GM18505 (cell line): ENCODE data around the gene SH3GL2.

Source experiments
- ATAC-seq: cut with Tn5 transposase; IDR thresholded peaks from one replicate; pipeline ENCODE4 v1.9.1; 2021; ENCODE audit not compliant: unreplicated experiment
- POLR2A ChIP-seq: IDR thresholded peaks from 4 replicates; pipeline ENCODE4 v1.6.1; 2011; ENCODE audit warnings: borderline replicate concordance; ENCODE audit not compliant: insufficient read depth, insufficient read length; ENCODE audit errors: extremely low read depth

Gene SH3GL2

GRCh38 chr9:17725399-17726010 is 146.6 kb downstream of the SH3GL2 start:
- no peak for TF ChIP-seq POLR2A
- ATAC-seq = no peak

- TF ChIP-seq POLR2A = no peak
- ATAC-seq = no peak
These were observed 147.4 kb downstream of the SH3GL2 start for GRCh38 chr9:17726298-17726697.

GRCh38 chr9:17730899-17731298 is 152.0 kb downstream of the SH3GL2 start:
- no peak for TF ChIP-seq POLR2A
- ATAC-seq = no peak

- no peak for TF ChIP-seq POLR2A
- ATAC-seq = no peak
These were observed 152.4 kb downstream of the SH3GL2 start for GRCh38 chr9:17731308-17731707.

- TF ChIP-seq POLR2A = no peak
- no peak for ATAC-seq
These were observed 155.8 kb downstream of the SH3GL2 start for GRCh38 chr9:17734674-17735073.

GRCh38 chr9:17735859-17736258 is 157.0 kb downstream of the SH3GL2 start:
- TF ChIP-seq POLR2A = no peak
- no peak for ATAC-seq

GRCh38 chr9:17739022-17739421 is 160.2 kb downstream of the SH3GL2 start:
- no peak for TF ChIP-seq POLR2A
- no peak for ATAC-seq

- TF ChIP-seq POLR2A = no peak
These were observed 160.9 kb downstream of the SH3GL2 start for GRCh38 chr9:17739736-17740135.

GRCh38 chr9:17742067-17742466 is 163.2 kb downstream of the SH3GL2 start:
- TF ChIP-seq POLR2A = no peak
- no peak for ATAC-seq

More at GRCh38 chr9:17739736-17740135, 160.9 kb downstream of the SH3GL2 start:
- ATAC-seq = no peak

- ATAC-seq = no peak
- no peak for TF ChIP-seq POLR2A
These were observed 165.9 kb downstream of the SH3GL2 start for GRCh38 chr9:17744786-17745185.

GRCh38 chr9:17750269-17750668 is 171.4 kb downstream of the SH3GL2 start:
- no peak for ATAC-seq
- TF ChIP-seq POLR2A = no peak

- ATAC-seq = no peak
- TF ChIP-seq POLR2A = no peak
These were observed 172.6 kb downstream of the SH3GL2 start for GRCh38 chr9:17751486-17751885.

- no peak for TF ChIP-seq POLR2A
- ATAC-seq = no peak
These were observed 173.2 kb downstream of the SH3GL2 start for GRCh38 chr9:17752021-17752420.

GRCh38 chr9:17757816-17758215 is 178.9 kb downstream of the SH3GL2 start:
- ATAC-seq = no peak
- TF ChIP-seq POLR2A = no peak

GRCh38 chr9:17760250-17760649 is 181.4 kb downstream of the SH3GL2 start:
- no peak for ATAC-seq
- no peak for TF ChIP-seq POLR2A
